Prostate gland (tissue), 2 donors: ENCODE data around the gene ABLIM1.

Source experiments
- CTCF ChIP-seq, 4 experiments: fragments of 200-600 bp in 2 of 4; fragments of 450-650 bp in 2 of 4; sonication (generic) in 2 of 4; IDR thresholded peaks; 1 replicate in 3 of 4; 2 replicates in 1 of 4; pipeline ENCODE4 v1.5.1; 2016 to 2019; ENCODE audit warnings: antibody characterized with exemption in 4 of 4, mild to moderate bottlenecking in 2 of 4, moderate library complexity in 2 of 4
- POLR2A ChIP-seq: fragments of 450-650 bp; IDR thresholded peaks from one replicate; pipeline ENCODE4 v1.6.1; 2016; ENCODE audit warnings: antibody characterized with exemption, mild to moderate bottlenecking
- POLR2AphosphoS5 ChIP-seq: sonication (generic); formaldehyde crosslinking; IDR thresholded peaks from one replicate; pipeline ENCODE4 v1.6.1; 2017; ENCODE audit warnings: antibody characterized with exemption

- TF ChIP-seq CTCF (IDR thresholded peaks at IDR 0.05) (no peak), POLR2A (no peak), POLR2AphosphoS5 (no peak)
Measured at GRCh38 chr10:114539623-114540022, 118.5 kb downstream of the ABLIM1 start.
